IMR-90 (cell line): ENCODE data around the gene RCN1. TPM values are rescaled to one million over a fixed set of nuclear protein-coding genes. Genes with fewer than 3 reads are reported as not detected.

Experiments used
- ATAC-seq: fragments of 200-7000 bp; cut with Tn5 transposase; 2 replicates; pipeline ENCODE4 v1.9.1; 2020; ENCODE audit warnings: low read depth, mild to moderate bottlenecking, moderate library complexity
- BruUV-seq: library from RNA; stranded (reverse); fragments of 400-500 nt; replicated peaks from 2 replicates; lab custom pipeline; 2021; lab: Mats Ljungman, UMichigan
- CTCF ChIA-PET: fragments of 300-600 bp; formaldehyde crosslinking; extraction: SDS; loops from one replicate; lab custom pipeline; 2021; ENCODE audit warnings: antibody characterized with exemption; lab: Yijun Ruan, JAX
- POLR2A ChIA-PET: fragments of 300-600 bp; sonication (Branson Sonifier 250); formaldehyde crosslinking; loops from one replicate; lab custom pipeline; 2022; ENCODE audit warnings: antibody characterized with exemption; ENCODE audit not compliant: unreplicated experiment; lab: Charles Lee
- DNase-seq: peaks from one replicate; pipeline ENCODE4 v3.0.0; 2013
- H2AFZ ChIP-seq: replicated peaks from 2 replicates; pipeline ENCODE3; 2013; ENCODE audit warnings: low read length, mild to moderate bottlenecking; ENCODE audit not compliant: poor library complexity
- H2AK5ac ChIP-seq: 2 replicates; pipeline ENCODE4 v1.6.1; 2013; ENCODE audit warnings: low read depth, low read length, inconsistent platforms
- H2AK9ac ChIP-seq: replicated peaks from 2 replicates; pipeline ENCODE3; 2013; ENCODE audit warnings: mild to moderate bottlenecking, low read depth, low read length, moderate library complexity; ENCODE audit not compliant: poor library complexity
- H2BK120ac ChIP-seq: 2 replicates; pipeline ENCODE4 v1.6.1; 2013; ENCODE audit warnings: low read depth, low read length, inconsistent platforms
- H2BK15ac ChIP-seq: 3 replicates; pipeline ENCODE4 v1.6.1; 2013; ENCODE audit warnings: low read depth, low read length, inconsistent platforms
- H2BK20ac ChIP-seq: 2 replicates; pipeline ENCODE4 v1.6.1; 2013; ENCODE audit warnings: low read depth, mild to moderate bottlenecking, inconsistent platforms, low read length, moderate library complexity
- H2BK5ac ChIP-seq: 2 replicates; pipeline ENCODE4 v1.6.1; 2013; ENCODE audit warnings: mild to moderate bottlenecking, low read depth, low read length, inconsistent platforms; ENCODE audit not compliant: poor library complexity, severe bottlenecking
- H3K14ac ChIP-seq: replicated peaks from 2 replicates; pipeline ENCODE4 v1.6.1; 2013; ENCODE audit warnings: low read depth, low read length, inconsistent platforms
- H3K18ac ChIP-seq: 2 replicates; pipeline ENCODE4 v1.6.1; 2013; ENCODE audit warnings: low read depth, low read length, control low read depth
- H3K23ac ChIP-seq: 2 replicates; pipeline ENCODE4 v1.6.1; 2013; ENCODE audit warnings: low read depth, low read length, inconsistent platforms
- H3K27ac ChIP-seq: 2 replicates; pipeline ENCODE4 v1.5.1; 2013; ENCODE audit warnings: mild to moderate bottlenecking, control low read depth, low read length; ENCODE audit not compliant: insufficient read depth
- H3K27me3 ChIP-seq: 2 replicates; pipeline ENCODE4 v1.6.1; 2013; ENCODE audit warnings: low read length; ENCODE audit not compliant: control insufficient read depth, insufficient read depth
- H3K36me3 ChIP-seq: 2 replicates; pipeline ENCODE4 v1.6.1; 2013; ENCODE audit warnings: low read length, mixed read lengths; ENCODE audit not compliant: control insufficient read depth, insufficient read depth
- H3K4ac ChIP-seq: 2 replicates; pipeline ENCODE4 v1.6.1; 2013; ENCODE audit warnings: low read depth, low read length, inconsistent platforms
- H3K4me1 ChIP-seq: 2 replicates; pipeline ENCODE4 v1.6.1; 2013; ENCODE audit warnings: low read length, mixed read lengths; ENCODE audit not compliant: control insufficient read depth, insufficient read depth
- H3K4me2 ChIP-seq: 2 replicates; pipeline ENCODE4 v1.6.1; 2013; ENCODE audit warnings: low read depth, mild to moderate bottlenecking, control low read depth, low read length, moderate library complexity
- H3K4me3 ChIP-seq: 2 replicates; pipeline ENCODE4 v1.5.1; 2013; ENCODE audit warnings: low read depth, mild to moderate bottlenecking, control low read depth, low read length, moderate library complexity; ENCODE audit not compliant: insufficient read depth
- H3K56ac ChIP-seq: 2 replicates; pipeline ENCODE4 v1.6.1; 2013; ENCODE audit warnings: low read length, inconsistent platforms; ENCODE audit not compliant: insufficient read depth; ENCODE audit errors: extremely low read depth
- H3K79me1 ChIP-seq, 2 experiments: 2 replicates each; pipeline ENCODE4 v1.6.1; 2013; ENCODE audit warnings: low read length in 2 of 2, inconsistent platforms in 1 of 2, low read depth in 1 of 2
- H3K9ac ChIP-seq: 2 replicates; pipeline ENCODE4 v1.6.1; 2013; ENCODE audit warnings: low read depth, low read length, control low read depth
- H3K9me1 ChIP-seq: 2 replicates; pipeline ENCODE4 v1.6.1; 2013; ENCODE audit warnings: low read length, inconsistent platforms; ENCODE audit not compliant: insufficient read depth
- H3K9me3 ChIP-seq: 2 replicates; pipeline ENCODE4 v1.6.1; 2013; ENCODE audit warnings: low read length; ENCODE audit not compliant: control insufficient read depth, insufficient read depth
- H4K20me1 ChIP-seq: 2 replicates; pipeline ENCODE4 v1.6.1; 2013; ENCODE audit warnings: low read length, inconsistent platforms; ENCODE audit not compliant: insufficient read depth
- H4K5ac ChIP-seq: 2 replicates; pipeline ENCODE4 v1.6.1; 2013; ENCODE audit warnings: mild to moderate bottlenecking, low read depth, low read length, control low read depth
- H4K8ac ChIP-seq, 2 experiments: 2 replicates each; pipeline ENCODE4 v1.6.1; 2013; ENCODE audit warnings: low read depth in 2 of 2, low read length in 2 of 2, control low read depth in 1 of 2, inconsistent platforms in 1 of 2
- H4K91ac ChIP-seq: 2 replicates; pipeline ENCODE4 v1.6.1; 2013; ENCODE audit warnings: low read depth, low read length, inconsistent platforms; ENCODE audit not compliant: insufficient read depth
- BHLHE40 ChIP-seq: fragments of 150-350 bp; IDR thresholded peaks from 2 replicates; pipeline ENCODE4 v1.6.1; 2016; ENCODE audit warnings: mild to moderate bottlenecking, low read depth, low read length
- CEBPB ChIP-seq: IDR thresholded peaks from 2 replicates; pipeline ENCODE4 v1.6.1; 2012; ENCODE audit warnings: low read depth, low read length, improper control_type of control experiment
- CHD1 ChIP-seq: IDR thresholded peaks from 2 replicates; pipeline ENCODE4 v1.6.1; 2012; ENCODE audit warnings: low read depth, low read length, improper control_type of control experiment
- ELK1 ChIP-seq: fragments of 150-350 bp; IDR thresholded peaks from 2 replicates; pipeline ENCODE4 v1.6.1; 2016; ENCODE audit warnings: low read depth, mild to moderate bottlenecking, low read length, moderate library complexity, borderline replicate concordance
- FOS ChIP-seq: fragments of 150-350 bp; IDR thresholded peaks from 2 replicates; pipeline ENCODE4 v1.6.1; 2016; ENCODE audit warnings: low read depth, low read length
- MAFK ChIP-seq: IDR thresholded peaks from 2 replicates; pipeline ENCODE4 v1.6.1; 2012; ENCODE audit warnings: low read depth, low read length, improper control_type of control experiment
- MAZ ChIP-seq: IDR thresholded peaks from 2 replicates; pipeline ENCODE4 v1.6.1; 2012; ENCODE audit warnings: low read depth, mild to moderate bottlenecking, low read length, improper control_type of control experiment, moderate library complexity, borderline replicate concordance
- MXI1 ChIP-seq: IDR thresholded peaks from 2 replicates; pipeline ENCODE4 v1.6.1; 2012; ENCODE audit warnings: low read depth, mild to moderate bottlenecking, low read length, moderate library complexity, borderline replicate concordance
- NFE2L2 ChIP-seq: fragments of 150-350 bp; IDR thresholded peaks from 2 replicates; pipeline ENCODE4 v1.6.1; 2016; ENCODE audit warnings: low read depth, mild to moderate bottlenecking, low read length
- POLR2A ChIP-seq: IDR thresholded peaks from 2 replicates; pipeline ENCODE4 v1.6.1; 2012; ENCODE audit warnings: mild to moderate bottlenecking, low read depth, low read length
- RAD21 ChIP-seq: IDR thresholded peaks from 2 replicates; pipeline ENCODE4 v1.6.1; 2012; ENCODE audit warnings: low read length, improper control_type of control experiment
- RCOR1 ChIP-seq: IDR thresholded peaks from 2 replicates; pipeline ENCODE4 v1.6.1; 2012; ENCODE audit warnings: mild to moderate bottlenecking, low read length, improper control_type of control experiment; ENCODE audit not compliant: insufficient replicate concordance
- RFX5 ChIP-seq: IDR thresholded peaks from 2 replicates; pipeline ENCODE4 v1.8.0; 2012; ENCODE audit warnings: low read depth, mild to moderate bottlenecking, low read length, moderate library complexity
- SMC3 ChIP-seq: fragments of 150-350 bp; IDR thresholded peaks from 2 replicates; pipeline ENCODE4 v1.6.1; 2016; ENCODE audit warnings: low read depth, mild to moderate bottlenecking, antibody characterized with exemption, low read length, moderate library complexity
- USF2 ChIP-seq: fragments of 150-350 bp; IDR thresholded peaks from 2 replicates; pipeline ENCODE4 v1.6.1; 2017; ENCODE audit warnings: mild to moderate bottlenecking, antibody characterized with exemption, low read length, low read depth
- WGBS, 2 experiments: methylation state at CpG; one replicate each; pipeline versions ENCODE4 v1.1.5 to v1.1.7; 2013; ENCODE audit warnings: missing lambda C conversion rate in 2 of 2; ENCODE audit not compliant: insufficient read length in 1 of 2; ENCODE audit errors: extremely low coverage in 2 of 2; 5-methylcytosine and 5-hydroxymethylcytosine counted together
- dilution Hi-C: fragments of 300-500 bp; cut with HindIII; formaldehyde crosslinking; loops from one replicate; pipeline ENCODE4 v1.14.3; 2018; ENCODE audit warnings: low sequenced_read_pairs; ENCODE audit not compliant: unreplicated experiment
- in situ Hi-C: fragments of 300-500 bp; cut with MboI; formaldehyde crosslinking; loops from 3 replicates; pipeline ENCODE4 v1.14.3; 2019; ENCODE audit warnings: low sequenced_read_pairs, inconsistent platforms, mixed read lengths
- intact Hi-C: fragments of 100-400 bp; cut with micrococcal nuclease; formaldehyde crosslinking; loops from 2 replicates; pipeline ENCODE4 v1.10.0; 2022
- polyA plus RNA-seq, 3 experiments: library from polyadenylated mRNA; depleted of rRNA; stranded (reverse); fragments of >200 nt; gene quantifications; 2 replicates each; pipeline ENCODE4 v1.2.3, GENCODE V29; 2012; ENCODE audit warnings: low replicate concordance in 1 of 3
- total RNA-seq: library from RNA; depleted of rRNA; stranded (reverse); fragments of >200 nt; gene quantifications from 2 replicates; pipeline ENCODE4 v1.2.3, GENCODE V29; 2012
- TF ChIP-seq, protein P1 (sequence below): conservative IDR thresholded peaks from 2 replicates; pipeline ENCODE4 v1.5.1; 2012; ENCODE audit warnings: mild to moderate bottlenecking, low read depth, low read length, improper control_type of control experiment

Gene RCN1
- total and polyA plus RNA-seq, 2 of the 4 experiments (the other 2 are of a cell fraction) = 129 to 193 TPM

GRCh38 chr11:32107647-32108046, 16.8 kb downstream of the RCN1 start:
- in situ Hi-C loops = no loop called here
- peaks cover 5% of the 10 kb centered on the region for H3K4me1 ChIP-seq
- no peak overlapping the region for H2BK15ac ChIP-seq
- H3K56ac ChIP-seq = no peak overlapping the region
- no peak overlapping the region for H3K18ac ChIP-seq
- intact Hi-C loops = no loop called here
- H2AK9ac ChIP-seq = no peak overlapping the region
- no peak overlapping the region for H3K4me3 ChIP-seq
- peaks cover 4% of the 10 kb centered on the region in 2 experiments; a peak in 2 of 4 replicates for H3K79me1 ChIP-seq
- no peaks in the 10 kb centered on the region; the same call in 1 of the 2 replicates for H3K27me3 ChIP-seq
- no peak overlapping the region for H2BK5ac ChIP-seq
- no peak overlapping the region for H3K27ac ChIP-seq
- H3K36me3 ChIP-seq = peaks cover 20% of the 10 kb centered on the region
- dilution Hi-C loops = no loop called here
- no peak overlapping the region for H3K14ac ChIP-seq
- no peak overlapping the region for H2BK120ac ChIP-seq
- DNase-seq (no peak), ATAC-seq (no peak)
- ChIA-PET CTCF (interaction anchor here (0.6 kb wide), 1 partner anchor 84 kb away, joined by 3 read pairs; no protein-coding TSS in a partner anchor), POLR2A (no interaction called here)
- H3K23ac ChIP-seq = no peak overlapping the region
- no CpG with 5 or more reads among the region's 6 CpGs for WGBS, 2 experiments
- H3K4ac ChIP-seq = no peak overlapping the region
- H2AK5ac ChIP-seq = no peak overlapping the region
- no peak overlapping the region for H4K8ac ChIP-seq
- H3K9me3 ChIP-seq = no peaks in the 10 kb centered on the region
- no peak for TF ChIP-seq USF2
- no peak for TF ChIP-seq ELK1
- TF ChIP-seq MAZ = no peak
- TF ChIP-seq CEBPB = no peak
- TF ChIP-seq NFE2L2 = no peak
- TF ChIP-seq RAD21 = no peak
- no peak for TF ChIP-seq MXI1
- no peak for TF ChIP-seq SMC3
- TF ChIP-seq POLR2A = no peak
- no peak for TF ChIP-seq BHLHE40
- no peak for TF ChIP-seq RCOR1
- no peak for TF ChIP-seq FOS
- TF ChIP-seq CHD1 = no peak
- TF ChIP-seq, protein P1, sequence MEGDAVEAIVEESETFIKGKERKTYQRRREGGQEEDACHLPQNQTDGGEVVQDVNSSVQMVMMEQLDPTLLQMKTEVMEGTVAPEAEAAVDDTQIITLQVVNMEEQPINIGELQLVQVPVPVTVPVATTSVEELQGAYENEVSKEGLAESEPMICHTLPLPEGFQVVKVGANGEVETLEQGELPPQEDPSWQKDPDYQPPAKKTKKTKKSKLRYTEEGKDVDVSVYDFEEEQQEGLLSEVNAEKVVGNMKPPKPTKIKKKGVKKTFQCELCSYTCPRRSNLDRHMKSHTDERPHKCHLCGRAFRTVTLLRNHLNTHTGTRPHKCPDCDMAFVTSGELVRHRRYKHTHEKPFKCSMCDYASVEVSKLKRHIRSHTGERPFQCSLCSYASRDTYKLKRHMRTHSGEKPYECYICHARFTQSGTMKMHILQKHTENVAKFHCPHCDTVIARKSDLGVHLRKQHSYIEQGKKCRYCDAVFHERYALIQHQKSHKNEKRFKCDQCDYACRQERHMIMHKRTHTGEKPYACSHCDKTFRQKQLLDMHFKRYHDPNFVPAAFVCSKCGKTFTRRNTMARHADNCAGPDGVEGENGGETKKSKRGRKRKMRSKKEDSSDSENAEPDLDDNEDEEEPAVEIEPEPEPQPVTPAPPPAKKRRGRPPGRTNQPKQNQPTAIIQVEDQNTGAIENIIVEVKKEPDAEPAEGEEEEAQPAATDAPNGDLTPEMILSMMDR = no peak
- TF ChIP-seq RFX5 = no peak
- no peak for TF ChIP-seq MAFK
- BruUV-seq = no TSS peak
- H3K9me1 ChIP-seq = peaks cover 10% of the 10 kb centered on the region
- no peak overlapping the region for H2AFZ ChIP-seq
- H3K9ac ChIP-seq = no peak overlapping the region
- no peak overlapping the region for H2BK20ac ChIP-seq
- peaks cover 14% of the 10 kb centered on the region; the same call in 1 of the 2 replicates for H4K20me1 ChIP-seq
- no peak overlapping the region for H3K4me2 ChIP-seq
- H4K5ac ChIP-seq = no peak overlapping the region
- no peak overlapping the region for H4K91ac ChIP-seq
